HL-60/S4 treated with phorbol 12-myristate 13-acetate at 8.2 ng/mL for 4 days and 3 days (cell line): ENCODE results near the gene HSDL1.

ENCODE experiments used
- in situ Hi-C: fragments of 300-500 bp; cut with MboI; formaldehyde crosslinking; loops from 2 replicates; pipeline ENCODE4 v1.15.0; 2022; ENCODE audit warnings: low sequenced_read_pairs

HSDL1 gene

GRCh38 chr16:84176192-84177053 lies 31.4 kb upstream of the HSDL1 start:
- in situ Hi-C loops: no loop called here

- in situ Hi-C loops: no loop called here
These were observed 30.5 kb upstream of the HSDL1 start for GRCh38 chr16:84175350-84176081.

GRCh38 chr16:84174396-84174795 lies 29.4 kb upstream of the HSDL1 start:
- in situ Hi-C loops: no loop called here

GRCh38 chr16:84169765-84170310 lies 24.9 kb upstream of the HSDL1 start:
- in situ Hi-C loops: no loop called here

- in situ Hi-C loops: no loop called here
These were observed 22.1 kb upstream of the HSDL1 start for GRCh38 chr16:84166796-84167695.

GRCh38 chr16:84165746-84166145 lies 20.8 kb upstream of the HSDL1 start:
- in situ Hi-C loops: no loop called here

- in situ Hi-C loops: no loop called here
These were observed 16.8 kb upstream of the HSDL1 start for GRCh38 chr16:84161801-84162200.

- in situ Hi-C loops: no loop called here
These were observed 16.1 kb upstream of the HSDL1 start for GRCh38 chr16:84161037-84161436.

- in situ Hi-C loops: no loop called here
These were observed 14.8 kb upstream of the HSDL1 start for GRCh38 chr16:84159800-84160199.

GRCh38 chr16:84159007-84159406 lies 14.0 kb upstream of the HSDL1 start:
- in situ Hi-C loops: no loop called here

GRCh38 chr16:84156342-84156784 lies 11.4 kb upstream of the HSDL1 start:
- in situ Hi-C loops: no loop called here

- in situ Hi-C loops: no loop called here
These were observed 10.8 kb upstream of the HSDL1 start for GRCh38 chr16:84155771-84156170.

GRCh38 chr16:84155226-84155625 lies 10.2 kb upstream of the HSDL1 start:
- in situ Hi-C loops: no loop called here

- in situ Hi-C loops: no loop called here
These were observed 8.8 kb upstream of the HSDL1 start for GRCh38 chr16:84153660-84154214.

GRCh38 chr16:84150926-84151325 lies 5.9 kb upstream of the HSDL1 start:
- in situ Hi-C loops: no loop called here

- in situ Hi-C loops: no loop called here
These were observed 643 bp downstream of the HSDL1 start for GRCh38 chr16:84144209-84144858.

- in situ Hi-C loops: no loop called here
These were observed 1.2 kb downstream of the HSDL1 start for GRCh38 chr16:84143784-84144199.

GRCh38 chr16:84143081-84143480 lies 1.9 kb downstream of the HSDL1 start:
- in situ Hi-C loops: no loop called here

GRCh38 chr16:84141143-84141670 lies 3.8 kb downstream of the HSDL1 start:
- in situ Hi-C loops: no loop called here
